CD4-positive, alpha-beta memory T cell (primary cell): Measurements from ENCODE around the gene SLC25A23. TPM values are rescaled to one million over a fixed set of nuclear protein-coding genes. Genes with fewer than 3 reads are reported as not detected.

Source experiments
- CTCF ChIA-PET: fragments of 350-600 bp; sonication (Branson Sonifier 250); formaldehyde crosslinking; loops from one replicate; lab custom pipeline; 2021; ENCODE audit warnings: inconsistent platforms; ENCODE audit not compliant: partially characterized antibody; lab: Charles Lee
- POLR2A ChIA-PET: fragments of 350-600 bp; sonication (Branson Sonifier 250); formaldehyde crosslinking; loops from one replicate; lab custom pipeline; 2021; ENCODE audit not compliant: partially characterized antibody; lab: Charles Lee
- DNase-seq, 5 donors: peaks; one replicate each; pipeline versions ENCODE4 v3.0.0 to v3.0.0-alpha.2; 2020 to 2022; ENCODE audit warnings: mixed read lengths in 1 of 5
- H3K27ac ChIP-seq: one replicate; pipeline ENCODE4 v1.7.0; 2013; ENCODE audit warnings: low read depth, low read length
- H3K27me3 ChIP-seq: 2 replicates; pipeline ENCODE4 v1.7.0; 2013; ENCODE audit warnings: mild to moderate bottlenecking, low read length, moderate library complexity; ENCODE audit not compliant: insufficient read depth
- H3K36me3 ChIP-seq: 2 replicates; pipeline ENCODE4 v1.7.0; 2013; ENCODE audit warnings: mild to moderate bottlenecking, low read length, moderate library complexity; ENCODE audit not compliant: insufficient read depth
- H3K4me1 ChIP-seq: 2 replicates; pipeline ENCODE4 v1.7.0; 2013; ENCODE audit warnings: mild to moderate bottlenecking, low read length, moderate library complexity; ENCODE audit not compliant: insufficient read depth
- H3K4me3 ChIP-seq, 2 donors: one replicate each; pipeline ENCODE4 v1.7.0; 2013; ENCODE audit warnings: low read length in 2 of 2, mild to moderate bottlenecking in 1 of 2
- H3K9me3 ChIP-seq, 2 donors: one replicate each; pipeline ENCODE4 v1.7.0; 2013; ENCODE audit warnings: low read length in 2 of 2, control low read depth in 1 of 2; ENCODE audit not compliant: control insufficient read depth in 1 of 2
- H3K27ac Mint-ChIP-seq, 7 donors: one replicate each; pipeline ENCODE4 v1.8.0; 2020 to 2021; ENCODE audit warnings: mixed read lengths in 7 of 7, mild to moderate bottlenecking in 6 of 7, inconsistent platforms in 3 of 7, moderate library complexity in 3 of 7
- H3K27me3 Mint-ChIP-seq, 2 donors: one replicate each; pipeline ENCODE4 v1.8.0; 2020 to 2021; ENCODE audit warnings: mixed read lengths in 2 of 2
- H3K36me3 Mint-ChIP-seq, 2 donors: one replicate each; pipeline ENCODE4 v1.8.0; 2020 to 2021; ENCODE audit warnings: mixed read lengths in 2 of 2, inconsistent platforms in 1 of 2, mild to moderate bottlenecking in 1 of 2
- H3K4me1 Mint-ChIP-seq, 4 donors: one replicate each; pipeline ENCODE4 v1.8.0; 2020 to 2021; ENCODE audit warnings: mixed read lengths in 4 of 4, mild to moderate bottlenecking in 1 of 4
- H3K4me3 Mint-ChIP-seq, 8 donors: one replicate each; pipeline ENCODE4 v1.8.0; 2020 to 2021; ENCODE audit warnings: mixed read lengths in 8 of 8, mild to moderate bottlenecking in 7 of 8, moderate library complexity in 6 of 8, inconsistent platforms in 3 of 8
- H3K9me3 Mint-ChIP-seq, 8 donors: one replicate each; pipeline ENCODE4 v1.8.0; 2020 to 2021; ENCODE audit warnings: mixed read lengths in 8 of 8, mild to moderate bottlenecking in 5 of 8, inconsistent platforms in 3 of 8, moderate library complexity in 1 of 8
- intact Hi-C: fragments of 100-400 bp; cut with micrococcal nuclease; formaldehyde crosslinking; loops from one replicate; pipeline ENCODE4 v1.15.1; 2023
- polyA plus RNA-seq, 2 donors: library from polyadenylated mRNA; unstranded; fragments of 300-500 nt; fragmentation: Illumina TruSeq; gene quantifications; one replicate each; pipeline ENCODE4 v1.2.3, GENCODE V29; 2021
- total RNA-seq, 2 experiments: library from RNA; stranded (reverse); gene quantifications; one replicate each; pipeline ENCODE4 v1.2.3, GENCODE V29; 2021

Gene SLC25A23
- total and polyA plus RNA-seq, 4 experiments from 2014 or later: 8.2 to 25.5 (median 24.6) TPM

DNA sequence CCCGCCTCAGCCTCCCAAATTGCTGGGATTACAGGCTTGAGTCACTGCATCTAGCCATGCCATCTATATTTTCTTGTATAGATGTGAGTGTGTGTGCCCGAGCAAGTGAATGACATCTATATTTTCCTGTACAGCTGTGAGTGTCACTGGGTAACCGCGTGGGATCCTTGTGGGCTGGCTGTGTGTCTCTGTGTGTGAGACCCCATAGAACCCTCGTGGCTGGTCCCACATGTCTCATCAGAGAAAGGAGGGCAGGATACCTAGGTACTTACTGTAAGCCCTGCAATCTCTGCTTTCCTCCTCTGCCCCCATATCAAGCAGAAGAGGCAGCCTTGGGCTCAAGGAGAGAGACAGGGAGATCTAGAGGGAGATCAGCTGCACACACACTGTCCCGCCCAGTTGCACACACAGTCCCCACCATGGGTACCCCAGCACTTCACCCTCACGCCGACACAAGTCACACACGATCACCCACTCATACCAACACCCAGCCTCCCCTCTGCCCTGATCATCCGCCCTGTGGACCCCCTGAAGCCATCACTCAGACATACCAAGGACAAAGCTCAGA is 21.3 kb upstream of the SLC25A23 start:
- no peaks in the 10 kb centered on the region for H3K27me3 ChIP-seq
- H3K36me3 ChIP-seq: peaks cover 18% of the 10 kb centered on the region
- Mint-ChIP-seq H3K27me3 (no peaks in the 10 kb centered on the region), H3K27ac (peak overlapping the region; percentile 93 to 99 (median 98)), H3K4me1 (peaks cover 19 to 46% (median 29%) of the 10 kb centered on the region in 4 donors), H3K36me3 (peaks cover 8 to 21% of the 10 kb centered on the region in 2 donors), H3K4me3 (peak overlapping the region; percentile 94 to 100 (median 96)), H3K9me3 (no peaks in the 10 kb centered on the region)
- peak overlapping the region; percentile 93 for H3K27ac ChIP-seq
- intact Hi-C loops: loop anchor here (1.0 kb wide), 1 partner anchor 21 kb away; no protein-coding TSS in a partner anchor
- DNase-seq: no peak
- CTCF ChIA-PET: interaction anchor here (0.7 to 1.4 kb wide), 6 partner anchors 15 to 262 kb away, joined by 3 to 4 read pairs (median 4); partner anchors contain the start of gene SLC25A23
- H3K9me3 ChIP-seq: no peaks in the 10 kb centered on the region
- POLR2A ChIA-PET: interaction anchor here (0.9 to 3.0 kb wide), 17 partner anchors 8 to 292 kb away, joined by 3 to 35 read pairs (median 8); partner anchors contain the start of genes ALKBH7, CLPP, CRB3 and GPR108
- peak overlapping the region; percentile 91 to 97 for H3K4me3 ChIP-seq
- peaks cover 46% of the 10 kb centered on the region for H3K4me1 ChIP-seq

DNA sequence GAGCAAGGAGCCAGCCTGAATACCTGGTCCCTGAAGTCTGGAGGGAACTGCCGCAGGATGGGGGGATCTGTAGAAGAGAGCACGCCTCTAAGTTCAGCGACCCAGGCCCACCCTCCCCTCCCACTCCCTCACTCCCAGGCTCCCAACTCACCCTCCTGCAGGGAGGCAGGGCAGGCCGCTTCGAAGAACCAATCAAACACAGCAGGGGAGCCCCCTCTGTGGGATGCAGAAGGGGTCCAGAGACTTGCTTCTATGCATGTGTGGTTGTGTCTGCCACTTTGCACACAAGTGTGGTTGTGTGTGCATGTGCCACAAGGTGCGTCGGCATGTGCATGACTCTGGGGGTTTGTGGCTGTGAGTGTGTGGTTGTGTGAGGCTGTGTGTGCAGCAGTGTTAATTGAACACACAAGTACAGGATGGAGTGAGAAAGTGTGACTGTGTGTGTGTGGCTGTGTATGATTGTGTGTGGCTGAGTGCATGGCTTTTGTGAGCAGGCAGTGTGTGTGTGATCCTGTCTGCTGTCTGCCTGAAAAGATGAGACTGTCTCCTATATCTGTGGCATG is 20.3 kb upstream of the SLC25A23 start:
- peak overlapping the region in 1 of 2 donors; percentile 0 for H3K4me3 ChIP-seq
- intact Hi-C loops: no loop called here
- H3K36me3 Mint-ChIP-seq: peaks cover 9 to 22% of the 10 kb centered on the region in 2 donors
- H3K4me1 ChIP-seq: peaks cover 46% of the 10 kb centered on the region
- H3K27ac ChIP-seq: peak overlapping the region; percentile 93
- no peaks in the 10 kb centered on the region for H3K9me3 Mint-ChIP-seq
- DNase-seq: no peak
- H3K4me1 Mint-ChIP-seq: peaks cover 19 to 46% (median 29%) of the 10 kb centered on the region in 4 donors
- ChIA-PET POLR2A (interaction anchor here (1.6 to 3.0 kb wide), 3 partner anchors 20 to 293 kb away, joined by 4 to 35 read pairs (median 5); partner anchors contain the start of genes SLC25A23 and VAV1), CTCF (interaction anchor here (1.4 kb wide), 1 partner anchor 261 kb away, joined by 4 read pairs; no protein-coding TSS in a partner anchor)
- H3K27me3 Mint-ChIP-seq: no peaks in the 10 kb centered on the region
- H3K9me3 ChIP-seq: no peaks in the 10 kb centered on the region
- peak overlapping the region; percentile 94 to 100 (median 96) for H3K4me3 Mint-ChIP-seq
- peaks cover 27% of the 10 kb centered on the region for H3K36me3 ChIP-seq
- peak overlapping the region; percentile 93 to 99 (median 98) for H3K27ac Mint-ChIP-seq
- no peaks in the 10 kb centered on the region for H3K27me3 ChIP-seq

DNA sequence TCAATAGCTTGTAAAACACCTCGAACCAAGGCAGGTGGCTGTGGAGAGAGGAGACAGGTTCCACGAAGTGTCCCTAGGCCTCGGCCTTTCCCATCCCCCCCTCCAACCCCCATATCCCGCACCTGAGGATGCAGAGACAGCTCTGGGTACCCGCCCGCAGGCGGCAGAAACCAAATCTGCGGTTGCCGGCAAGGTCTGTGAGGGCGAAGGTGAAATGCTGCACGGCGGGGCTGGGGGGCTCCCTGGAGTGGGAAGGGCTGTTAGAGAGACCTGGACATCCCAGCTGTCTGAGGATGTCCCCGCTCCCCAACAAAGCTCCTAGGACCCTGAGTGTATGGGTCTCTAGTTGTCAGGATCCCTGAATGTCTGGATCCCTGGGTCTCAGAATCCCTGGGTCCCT is 19.2 kb upstream of the SLC25A23 start:
- Mint-ChIP-seq H3K27ac (peak overlapping the region in 1 of 7 donors; percentile 70), H3K4me3 (no peak overlapping the region), H3K27me3 (no peaks in the 10 kb centered on the region), H3K36me3 (peaks cover 14 to 25% of the 10 kb centered on the region in 2 donors), H3K4me1 (peaks cover 19 to 50% (median 29%) of the 10 kb centered on the region in 4 donors), H3K9me3 (no peaks in the 10 kb centered on the region)
- DNase-seq: no peak
- no peaks in the 10 kb centered on the region for H3K27me3 ChIP-seq
- H3K4me3 ChIP-seq: no peak overlapping the region
- H3K4me1 ChIP-seq: peaks cover 46% of the 10 kb centered on the region
- intact Hi-C loops: no loop called here
- H3K36me3 ChIP-seq: peaks cover 33% of the 10 kb centered on the region
- H3K9me3 ChIP-seq: no peaks in the 10 kb centered on the region
- H3K27ac ChIP-seq: peak overlapping the region; percentile 93
- POLR2A ChIA-PET: no interaction called here
- CTCF ChIA-PET: interaction anchor here (1.3 to 1.4 kb wide), 2 partner anchors 21 to 38 kb away, joined by 3 read pairs; no protein-coding TSS in a partner anchor

DNA sequence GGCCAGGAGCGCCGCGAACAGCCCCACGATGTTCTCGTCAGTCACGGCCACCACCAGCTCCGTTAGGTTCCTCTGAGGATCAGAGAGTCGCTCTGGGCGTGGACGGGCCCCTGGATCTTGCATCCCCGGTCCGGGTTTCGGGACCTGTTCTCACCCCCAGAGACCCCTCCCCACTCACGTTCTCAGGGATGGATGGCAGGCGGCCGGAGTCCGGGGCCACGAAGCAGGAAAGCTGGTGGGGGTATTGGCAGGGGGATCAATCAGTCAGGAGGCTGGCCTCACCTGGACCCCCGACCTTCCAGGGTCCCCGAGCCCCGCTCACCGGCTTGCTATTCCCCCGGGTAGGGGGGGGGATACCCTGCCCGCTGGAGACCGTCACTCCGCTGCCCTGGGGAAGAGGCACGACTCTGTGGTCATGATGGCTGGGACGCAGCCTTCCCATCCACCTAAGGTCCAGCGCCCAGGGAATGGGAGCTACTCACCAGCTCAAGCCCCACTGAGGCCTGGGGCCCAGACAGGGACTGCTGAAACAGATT is 17.4 kb upstream of the SLC25A23 start:
- H3K4me3 Mint-ChIP-seq: no peak overlapping the region
- Histone ChIP-seq H3K27me3 (no peaks in the 10 kb centered on the region), H3K4me1 (peaks cover 33% of the 10 kb centered on the region), H3K9me3 (no peaks in the 10 kb centered on the region), H3K27ac (peak overlapping the region; percentile 7), H3K4me3 (no peak overlapping the region), H3K36me3 (peaks cover 33% of the 10 kb centered on the region)
- intact Hi-C loops: no loop called here
- peaks cover 15 to 33% (median 23%) of the 10 kb centered on the region in 4 donors for H3K4me1 Mint-ChIP-seq
- no peaks in the 10 kb centered on the region for H3K27me3 Mint-ChIP-seq
- CTCF ChIA-PET: no interaction called here
- no peak for DNase-seq
- peaks cover 14 to 25% of the 10 kb centered on the region in 2 donors for H3K36me3 Mint-ChIP-seq
- POLR2A ChIA-PET: no interaction called here
- no peaks in the 10 kb centered on the region for H3K9me3 Mint-ChIP-seq
- H3K27ac Mint-ChIP-seq: peak overlapping the region in 1 of 7 donors; percentile 53

DNA sequence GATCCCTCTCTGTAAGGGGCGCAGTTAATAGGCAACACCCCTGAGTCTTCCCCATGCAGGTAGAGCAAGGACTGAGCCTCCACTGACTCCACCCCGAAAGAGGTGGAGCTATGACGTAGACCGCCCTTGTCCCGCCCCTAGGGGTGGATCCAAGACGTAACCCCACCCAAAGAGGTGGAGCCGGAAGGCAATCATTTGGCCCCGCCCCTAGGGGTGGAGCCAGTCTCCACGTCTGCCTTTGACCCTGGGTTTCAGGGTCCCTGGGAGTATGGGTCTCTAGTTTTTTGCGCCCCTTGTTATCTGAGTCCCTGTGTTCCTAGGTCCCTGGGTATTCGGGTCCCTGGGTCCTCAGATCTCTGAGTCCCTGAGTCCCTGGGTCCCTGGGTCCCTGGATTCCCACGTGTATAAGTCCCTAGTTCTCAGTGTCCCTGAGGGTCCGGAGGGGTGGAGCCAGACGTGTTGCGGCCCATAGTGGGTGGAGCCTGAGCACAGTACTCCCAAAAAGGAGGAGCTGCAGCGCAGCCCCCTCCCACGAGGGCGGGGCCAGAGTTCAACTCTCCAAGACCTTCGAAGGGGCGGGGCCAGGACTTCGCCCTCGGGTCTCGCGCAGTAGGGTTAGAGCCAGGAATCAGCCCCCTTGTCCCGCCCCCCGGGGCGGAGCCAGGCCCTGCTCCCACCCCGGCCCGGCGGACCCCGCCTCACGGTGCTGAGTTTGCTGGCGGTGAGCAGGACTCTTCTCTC is 16.7 kb upstream of the SLC25A23 start:
- intact Hi-C loops: no loop called here
- POLR2A ChIA-PET: no interaction called here
- peaks cover 30% of the 10 kb centered on the region for H3K4me1 ChIP-seq
- H3K27me3 ChIP-seq: no peaks in the 10 kb centered on the region
- Mint-ChIP-seq H3K9me3 (no peaks in the 10 kb centered on the region), H3K27ac (peak overlapping the region; percentile 15 to 66 (median 53)), H3K4me3 (no peak overlapping the region), H3K4me1 (peaks cover 11 to 27% (median 19%) of the 10 kb centered on the region in 4 donors), H3K36me3 (peaks cover 14 to 24% of the 10 kb centered on the region in 2 donors), H3K27me3 (no peaks in the 10 kb centered on the region)
- H3K9me3 ChIP-seq: no peaks in the 10 kb centered on the region
- CTCF ChIA-PET: no interaction called here
- peak; percentile 51 to 75 (median 64) for DNase-seq
- H3K4me3 ChIP-seq: no peak overlapping the region
- peak overlapping the region; percentile 7 for H3K27ac ChIP-seq
- peaks cover 33% of the 10 kb centered on the region for H3K36me3 ChIP-seq

DNA sequence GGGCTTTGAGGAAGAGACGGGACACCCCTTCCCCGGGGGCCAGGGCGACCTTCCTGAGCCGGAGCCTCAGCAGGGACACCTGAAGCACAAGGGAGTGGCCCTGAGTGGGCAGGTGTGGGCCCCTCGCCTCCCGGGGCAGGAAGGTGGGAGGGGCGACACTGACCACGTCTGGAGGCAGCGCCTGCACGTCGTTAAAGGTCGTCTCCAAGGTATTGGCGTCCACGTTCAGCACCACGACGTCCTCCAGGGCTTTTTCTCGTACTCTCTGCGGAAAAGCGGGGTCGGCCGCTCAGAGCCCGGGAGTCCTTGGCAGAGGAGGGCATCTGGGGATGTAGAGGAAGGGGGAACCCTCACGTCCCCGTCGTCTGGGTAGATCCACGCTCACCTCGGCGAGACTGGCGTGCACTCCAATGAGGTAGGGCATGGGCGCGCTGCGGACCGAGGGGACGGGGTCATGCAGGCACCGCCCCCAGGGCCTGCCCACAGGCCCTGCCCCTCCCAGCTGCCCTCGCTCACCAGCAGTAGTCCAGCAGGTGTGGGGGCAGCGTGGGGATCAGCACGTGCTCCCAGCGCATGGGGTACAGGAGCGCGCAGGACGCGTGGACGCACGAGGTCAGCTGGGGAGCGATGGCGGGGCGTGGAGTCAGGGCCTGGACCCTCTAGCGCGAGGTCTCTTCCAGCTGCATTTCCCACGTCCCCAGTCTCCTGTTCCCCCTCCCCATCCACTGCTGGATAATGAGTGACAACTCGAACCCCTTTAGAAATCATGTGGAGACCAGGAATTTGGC is 15.9 kb upstream of the SLC25A23 start:
- POLR2A ChIA-PET: no interaction called here
- peak overlapping the region in 2 of 7 donors; percentile 29 to 66 for H3K27ac Mint-ChIP-seq
- peaks cover 6 to 19% (median 12%) of the 10 kb centered on the region in 4 donors for H3K4me1 Mint-ChIP-seq
- CTCF ChIA-PET: no interaction called here
- no peaks in the 10 kb centered on the region for H3K9me3 Mint-ChIP-seq
- peaks cover 18 to 23% of the 10 kb centered on the region in 2 donors for H3K36me3 Mint-ChIP-seq
- no peak overlapping the region for H3K4me3 ChIP-seq
- H3K27me3 ChIP-seq: no peaks in the 10 kb centered on the region
- no peaks in the 10 kb centered on the region for H3K9me3 ChIP-seq
- no peak overlapping the region for H3K27ac ChIP-seq
- H3K27me3 Mint-ChIP-seq: no peaks in the 10 kb centered on the region
- DNase-seq: no peak
- peaks cover 23% of the 10 kb centered on the region for H3K4me1 ChIP-seq
- intact Hi-C loops: no loop called here
- peaks cover 33% of the 10 kb centered on the region for H3K36me3 ChIP-seq
- no peak overlapping the region for H3K4me3 Mint-ChIP-seq
